Glomerular visceral epithelial cell (primary cell): ENCODE results near the gene GFY.
"Not testable (repeated sequence)": the region's sequence is repeated elsewhere in the genome, so short reads cannot be mapped to it uniquely, and the experiment has no call there.

ENCODE experiments used
- DNase-seq: peaks from one replicate; pipeline ENCODE4 v3.0.0-alpha.2; 2016; ENCODE audit errors: extremely low spot score

Gene GFY

GRCh38 chr19:49444100-49444700 is 19.0 kb downstream of the GFY start:
- not testable (repeated sequence) for DNase-seq

- no peak for DNase-seq
Observed at GRCh38 chr19:49445997-49446396, 20.8 kb downstream of the GFY start.

GRCh38 chr19:49447485-49448431 is 22.6 kb downstream of the GFY start:
- peak; percentile 37 for DNase-seq

- no peak for DNase-seq
Observed at GRCh38 chr19:49448432-49448786, 23.2 kb downstream of the GFY start.

- no peak for DNase-seq
Observed at GRCh38 chr19:49450405-49450804, 25.2 kb downstream of the GFY start.

- DNase-seq, result peak; percentile 99
Observed at GRCh38 chr19:49451430-49452181, 26.4 kb downstream of the GFY start, which contains the start of gene PIH1D1. Gene PIH1D1, minus strand, starts transcription at chr19:49451814. Its CDS starts 240 bp downstream, at chr19:49451574.

GRCh38 chr19:49453013-49453756 is 28.0 kb downstream of the GFY start, which contains the start of gene ALDH16A1:
Gene ALDH16A1, plus strand, starts transcription at chr19:49453225. Its CDS starts 107 bp downstream, at chr19:49453332.
- peak; percentile 98 for DNase-seq

- DNase-seq, result no peak
Observed at GRCh38 chr19:49453757-49454240, 28.6 kb downstream of the GFY start.

GRCh38 chr19:49455773-49456172 is 30.6 kb downstream of the GFY start:
- no peak for DNase-seq

GRCh38 chr19:49456326-49456725 is 31.1 kb downstream of the GFY start:
- no peak for DNase-seq

GRCh38 chr19:49458567-49458903 is 33.3 kb downstream of the GFY start:
- DNase-seq, result no peak

- DNase-seq, result no peak
Observed at GRCh38 chr19:49459388-49459787, 34.2 kb downstream of the GFY start.

- not testable (repeated sequence) for DNase-seq
Observed at GRCh38 chr19:49461130-49461529, 35.9 kb downstream of the GFY start.

GRCh38 chr19:49461656-49462055 is 36.5 kb downstream of the GFY start:
- no peak for DNase-seq

- no peak for DNase-seq
Observed at GRCh38 chr19:49462492-49462891, 37.3 kb downstream of the GFY start.

- DNase-seq, result no peak
Observed at GRCh38 chr19:49463960-49464740, 39.0 kb downstream of the GFY start.

- DNase-seq, result no peak
Observed at GRCh38 chr19:49465371-49465770, 40.2 kb downstream of the GFY start.

GRCh38 chr19:49468199-49468598 is 43.0 kb downstream of the GFY start:
- no peak for DNase-seq

GRCh38 chr19:49468746-49469447 is 43.7 kb downstream of the GFY start:
- DNase-seq, result no peak
